ENCODE results near the gene PALLD. TPM values are rescaled to one million over a fixed set of nuclear protein-coding genes. Genes with fewer than 3 reads are reported as not detected.
"Not testable (repeated sequence)": the region's sequence is repeated elsewhere in the genome, so short reads cannot be mapped to it uniquely, and the experiment has no call there.

Gene PALLD
- total RNA-seq, 2 donors from 2014 or later: 2.8 to 30.1 TPM

DNA sequence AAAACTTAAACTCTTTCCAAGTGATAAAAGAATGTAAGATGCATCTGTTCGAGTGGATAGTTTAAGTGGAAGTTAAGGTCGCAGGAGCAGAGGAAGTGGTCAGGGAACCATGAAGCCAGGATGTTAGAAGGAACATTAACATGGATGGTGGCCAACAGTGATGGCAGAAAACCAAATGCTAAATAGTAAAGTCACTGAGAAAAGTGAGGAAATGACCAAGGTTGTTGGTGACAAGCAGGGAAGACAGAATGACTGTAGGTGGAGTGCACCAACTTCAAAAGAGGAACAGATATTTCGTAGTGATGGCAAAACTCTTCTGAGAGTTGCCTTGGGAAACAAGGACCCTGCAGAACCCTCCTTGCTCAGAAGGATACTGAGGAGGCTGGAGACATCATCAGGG lies 226.2 kb downstream of the PALLD start:
- ATAC-seq: peak in 1 of 2 donors; percentile 28
- Mint-ChIP-seq H3K36me3 (no peaks in the 10 kb centered on the region), H3K9me3 (peaks cover 9 to 12% of the 10 kb centered on the region in 2 donors), H3K27ac (no peak overlapping the region)
- DNase-seq (ENCODE audit: low spot score in 2 of 2): no peak

DNA sequence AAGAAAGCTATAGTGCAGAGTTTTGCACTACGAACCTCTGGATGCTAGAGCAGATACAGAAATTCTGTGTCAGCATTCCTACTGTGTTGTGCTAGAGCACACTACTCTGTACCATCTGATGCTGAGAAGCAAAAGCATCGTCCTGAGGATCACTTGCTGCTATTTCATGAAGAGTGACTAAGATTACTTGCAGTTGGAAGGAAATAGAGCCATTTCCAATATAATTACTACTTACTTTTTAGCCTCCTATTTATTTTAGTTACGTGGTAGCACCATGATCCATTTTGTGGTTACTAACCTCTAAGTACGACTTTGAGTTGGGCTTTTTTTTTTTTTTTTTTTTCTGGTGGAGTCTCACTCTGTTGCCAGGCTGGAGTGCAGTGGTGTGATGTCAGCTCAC lies 226.7 kb downstream of the PALLD start:
- peak in 1 of 2 donors; percentile 44 for ATAC-seq
- Mint-ChIP-seq H3K9me3 (peaks cover 9 to 12% of the 10 kb centered on the region in 2 donors), H3K27ac (no peak overlapping the region), H3K36me3 (no peaks in the 10 kb centered on the region)
- no peak for DNase-seq (ENCODE audit: low spot score in 2 of 2)

DNA sequence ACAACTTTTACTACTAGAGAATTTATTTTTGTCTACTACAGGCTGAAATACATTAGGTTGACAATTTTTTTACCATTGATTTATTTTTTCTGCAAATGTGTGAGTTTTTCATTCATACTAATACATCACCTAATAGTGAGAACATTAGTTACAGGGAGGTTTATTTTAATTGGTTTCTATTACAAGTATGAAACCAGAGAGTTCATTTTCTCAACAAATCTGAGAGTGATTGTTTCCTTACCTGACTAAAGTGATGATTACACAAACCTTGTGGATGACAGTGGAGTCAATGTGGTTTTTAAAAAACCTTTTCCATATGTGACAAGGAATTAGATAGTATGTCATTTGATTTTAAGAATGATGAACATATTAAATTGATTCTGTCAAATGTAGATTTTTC lies 227.4 kb downstream of the PALLD start:
- Mint-ChIP-seq H3K27ac (no peak overlapping the region), H3K36me3 (no peaks in the 10 kb centered on the region), H3K9me3 (peaks cover 9 to 12% of the 10 kb centered on the region in 2 donors)
- ATAC-seq (peak in 1 of 2 donors; percentile 44), DNase-seq (ENCODE audit: low spot score in 2 of 2) (no peak)

GRCh38 chr4:168724686-168725411 lies 228.0 kb downstream of the PALLD start:
- DNase-seq (ENCODE audit: low spot score in 2 of 2) (no peak), ATAC-seq (peak in 1 of 2 donors; percentile 82)
- Mint-ChIP-seq H3K36me3 (no peaks in the 10 kb centered on the region), H3K9me3 (peaks cover 9% of the 10 kb centered on the region in 2 donors), H3K27ac (no peak overlapping the region)

DNA sequence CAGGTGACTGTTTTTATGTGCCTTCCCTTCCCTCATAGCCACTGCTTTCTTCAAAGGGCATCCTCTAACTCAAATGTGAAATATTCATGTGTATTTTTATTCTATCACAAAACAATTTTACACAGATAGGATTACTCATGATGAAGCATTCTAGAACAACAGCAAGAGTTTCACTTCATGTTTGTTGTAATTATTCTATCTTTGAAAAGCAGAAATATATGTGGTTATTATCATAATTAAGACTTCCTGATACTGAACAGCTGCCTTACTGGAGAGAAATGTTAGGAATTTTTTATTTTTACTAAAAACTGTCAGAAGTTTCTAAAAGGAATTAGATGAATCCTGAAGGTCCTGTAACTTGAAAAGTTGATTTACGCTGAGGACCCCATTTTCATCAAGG lies 229.1 kb downstream of the PALLD start:
- Mint-ChIP-seq H3K9me3 (peaks cover 8 to 9% of the 10 kb centered on the region in 2 donors), H3K27ac (no peak overlapping the region), H3K36me3 (no peaks in the 10 kb centered on the region)
- DNase-seq (ENCODE audit: low spot score in 2 of 2) (no peak), ATAC-seq (no peak)

DNA sequence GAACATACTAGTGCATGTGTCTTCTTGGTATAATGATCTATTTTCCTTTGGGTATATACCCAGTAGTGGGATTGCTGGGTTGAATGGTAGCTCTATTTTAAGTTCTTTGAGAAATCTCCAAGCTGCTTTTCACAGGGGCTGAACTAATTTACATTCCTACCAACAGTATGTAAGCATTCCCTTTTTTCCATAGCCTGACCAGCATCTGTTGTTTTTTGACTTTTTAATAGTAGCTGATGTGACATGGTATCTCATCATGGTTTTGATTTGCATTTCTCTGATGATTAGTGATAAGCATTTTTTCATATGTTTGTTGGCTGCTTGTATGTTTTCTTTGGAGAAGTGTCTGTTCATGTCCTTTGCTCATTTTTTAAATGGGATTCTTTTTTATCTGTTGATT lies 230.3 kb downstream of the PALLD start:
- not testable (repeated sequence) for H3K9me3 Mint-ChIP-seq; ATAC-seq; H3K27ac Mint-ChIP-seq; DNase-seq (ENCODE audit: low spot score in 2 of 2); H3K36me3 Mint-ChIP-seq

DNA sequence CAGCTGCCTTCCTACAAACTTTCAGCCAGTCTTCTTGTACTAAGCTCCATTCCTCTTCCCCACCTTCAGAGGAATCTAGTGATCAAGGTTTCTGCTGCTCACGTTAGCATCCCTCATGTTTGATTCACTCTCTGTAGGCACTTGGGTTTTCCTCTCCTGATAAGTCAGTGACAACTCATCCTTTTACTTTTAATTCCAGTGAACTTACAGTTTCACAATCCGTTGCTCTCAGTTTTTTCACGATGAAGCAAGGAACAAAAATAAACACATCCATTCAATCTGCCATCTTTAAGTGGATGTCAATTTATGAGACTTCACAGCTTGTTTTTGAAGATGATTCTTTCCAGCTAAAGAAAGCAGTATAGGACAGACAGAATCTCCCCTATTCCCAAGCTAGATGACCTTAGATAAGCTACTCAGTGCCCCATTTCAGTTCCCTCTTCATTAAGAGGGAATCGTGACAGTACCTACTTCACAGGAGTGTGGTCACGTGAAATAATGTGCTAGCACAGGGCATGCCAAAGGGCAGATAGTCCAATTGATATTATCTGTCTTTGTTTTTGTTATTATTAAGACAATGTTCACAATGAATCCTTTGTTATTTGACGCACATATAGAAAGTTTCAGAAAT lies 234.3 kb downstream of the PALLD start:
- DNase-seq (ENCODE audit: low spot score in 2 of 2) (no peak), ATAC-seq (no peak)
- Mint-ChIP-seq H3K36me3 (no peaks in the 10 kb centered on the region), H3K9me3 (no peaks in the 10 kb centered on the region), H3K27ac (no peak overlapping the region)

- no peak for DNase-seq (ENCODE audit: low spot score in 2 of 2)
- ATAC-seq: no peak
- Mint-ChIP-seq H3K27ac (no peak overlapping the region), H3K36me3 (no peaks in the 10 kb centered on the region), H3K9me3 (no peaks in the 10 kb centered on the region)
These were observed 235.0 kb downstream of the PALLD start for GRCh38 chr4:168731706-168732414.

DNA sequence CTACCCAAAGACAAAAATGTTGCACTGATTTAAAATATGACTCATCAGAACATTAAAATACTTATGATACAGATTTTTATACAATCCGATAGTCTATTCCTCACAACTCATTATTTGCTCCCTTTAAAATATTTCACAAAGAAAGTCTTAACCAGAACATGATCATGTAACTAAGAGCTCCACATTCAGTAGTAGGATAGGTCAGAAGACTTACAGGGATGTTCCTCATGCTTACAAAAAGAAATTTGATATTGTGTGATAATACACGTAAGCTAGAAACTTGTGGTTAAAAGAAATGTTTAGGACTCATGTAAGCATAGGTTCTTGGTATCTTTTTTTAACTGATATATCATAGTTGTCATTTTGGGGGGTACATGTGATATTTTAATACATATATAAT lies 235.9 kb downstream of the PALLD start:
- ATAC-seq (no peak), DNase-seq (ENCODE audit: low spot score in 2 of 2) (no peak)
- no peaks in the 10 kb centered on the region for H3K36me3 Mint-ChIP-seq
- H3K9me3 Mint-ChIP-seq: no peaks in the 10 kb centered on the region
- no peak overlapping the region for H3K27ac Mint-ChIP-seq

DNA sequence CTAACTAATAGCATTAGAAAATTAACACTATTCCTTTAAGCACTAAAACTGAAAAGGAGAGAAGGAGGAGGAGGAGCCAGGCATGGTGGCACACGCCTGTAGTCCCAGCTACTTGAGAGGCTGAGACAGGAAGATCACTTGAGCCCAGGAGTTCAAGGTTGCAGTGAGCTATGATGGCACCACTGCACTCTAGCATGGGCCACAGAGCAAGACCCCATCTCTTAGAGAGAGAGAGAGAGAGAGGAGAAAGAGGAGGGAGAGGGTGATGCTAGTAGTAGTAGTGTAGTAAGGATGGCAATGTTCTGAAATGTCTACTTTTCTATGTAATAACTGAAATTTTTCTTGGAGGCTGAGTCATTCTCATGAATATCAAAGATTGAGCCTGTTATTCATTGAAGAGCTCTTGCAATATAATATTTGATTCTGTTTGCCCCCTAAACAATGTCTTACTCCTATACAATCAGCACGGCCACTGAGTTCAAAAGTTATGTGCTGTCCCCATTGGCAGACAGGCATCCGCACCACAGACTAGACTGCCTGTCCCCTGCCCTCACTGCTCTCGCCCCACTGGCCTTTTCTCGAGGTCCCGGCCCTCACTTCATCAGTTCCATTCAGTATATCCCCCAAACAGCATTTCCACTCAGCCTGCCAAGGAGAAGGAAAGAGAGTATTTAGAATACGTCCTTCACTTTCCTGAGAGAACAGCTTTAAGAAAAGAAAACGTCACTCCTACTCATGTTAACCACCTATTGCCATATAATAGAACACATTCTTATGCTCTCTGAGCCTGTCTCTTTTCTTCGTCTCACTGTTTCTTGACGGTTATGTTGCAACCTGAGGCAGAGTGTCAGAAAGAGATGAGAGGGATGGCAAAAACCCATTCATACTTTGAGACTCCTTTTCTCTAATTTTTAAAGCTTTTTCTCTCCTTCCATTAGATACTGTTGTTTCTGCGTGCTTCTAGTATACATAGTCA lies 238.1 kb downstream of the PALLD start:
- Mint-ChIP-seq H3K36me3 (no peaks in the 10 kb centered on the region), H3K27ac (no peak overlapping the region), H3K9me3 (no peaks in the 10 kb centered on the region)
- no peak for DNase-seq (ENCODE audit: low spot score in 2 of 2)
- no peak for ATAC-seq

GRCh38 chr4:168735735-168736134 lies 238.9 kb downstream of the PALLD start:
- Mint-ChIP-seq H3K27ac (no peak overlapping the region), H3K36me3 (no peaks in the 10 kb centered on the region), H3K9me3 (no peaks in the 10 kb centered on the region)
- DNase-seq (ENCODE audit: low spot score in 2 of 2) (no peak), ATAC-seq (no peak)

DNA sequence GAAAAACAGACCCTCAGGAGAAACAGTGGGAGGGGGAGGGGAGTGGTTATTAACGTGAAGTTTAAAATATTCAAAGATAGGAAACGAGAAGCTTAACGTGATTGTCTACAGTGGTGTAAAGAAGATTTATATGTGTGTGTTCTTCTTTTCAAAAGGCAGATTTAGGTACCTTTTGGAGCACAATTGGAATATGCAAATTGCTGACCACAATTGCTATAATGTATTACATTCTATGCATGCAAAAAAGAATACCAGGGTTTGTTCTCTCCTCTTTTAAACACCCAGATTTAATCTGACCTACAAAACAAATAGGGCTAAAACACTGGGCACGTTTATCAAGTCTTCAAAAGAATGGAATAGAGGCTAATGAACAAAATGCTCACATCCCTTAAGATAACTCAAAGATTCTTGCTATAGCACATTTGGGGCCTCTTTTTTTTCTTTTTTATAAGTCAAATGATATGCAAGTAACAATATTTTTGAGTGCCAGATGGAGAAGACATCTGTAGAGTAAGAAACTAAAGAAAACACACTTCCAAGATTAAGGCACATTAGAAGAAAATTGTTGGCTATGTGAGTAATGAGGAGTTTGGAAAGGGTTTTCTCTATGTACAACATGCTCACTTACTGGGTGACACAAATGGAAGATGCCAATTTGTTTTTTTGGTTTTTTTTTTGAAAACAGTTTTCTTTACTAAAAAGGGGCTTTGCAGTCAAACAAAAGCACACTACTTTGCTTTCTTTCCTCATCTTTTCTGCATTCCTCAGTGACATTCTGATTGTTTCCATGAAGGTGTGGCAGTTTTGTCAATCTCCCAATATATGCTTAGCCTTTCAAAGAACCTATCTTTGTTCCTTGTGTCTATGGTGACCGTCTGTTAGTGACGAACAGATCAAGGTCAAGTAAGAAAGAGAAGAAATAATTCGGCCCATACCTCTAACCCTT lies 240.3 kb downstream of the PALLD start:
- DNase-seq (ENCODE audit: low spot score in 2 of 2): no peak
- ATAC-seq: no peak
- Mint-ChIP-seq H3K9me3 (no peaks in the 10 kb centered on the region), H3K36me3 (no peaks in the 10 kb centered on the region), H3K27ac (no peak overlapping the region)

GRCh38 chr4:168737806-168738172 lies 240.9 kb downstream of the PALLD start:
- no peaks in the 10 kb centered on the region for H3K36me3 Mint-ChIP-seq
- no peak for DNase-seq (ENCODE audit: low spot score in 2 of 2)
- no peak overlapping the region for H3K27ac Mint-ChIP-seq
- H3K9me3 Mint-ChIP-seq: no peaks in the 10 kb centered on the region
- ATAC-seq: no peak

- DNase-seq (ENCODE audit: low spot score in 2 of 2): no peak
- no peak for ATAC-seq
- no peak overlapping the region for H3K27ac Mint-ChIP-seq
- H3K36me3 Mint-ChIP-seq: no peaks in the 10 kb centered on the region
- no peaks in the 10 kb centered on the region for H3K9me3 Mint-ChIP-seq
These were observed 243.0 kb downstream of the PALLD start for GRCh38 chr4:168739886-168740285.

DNA sequence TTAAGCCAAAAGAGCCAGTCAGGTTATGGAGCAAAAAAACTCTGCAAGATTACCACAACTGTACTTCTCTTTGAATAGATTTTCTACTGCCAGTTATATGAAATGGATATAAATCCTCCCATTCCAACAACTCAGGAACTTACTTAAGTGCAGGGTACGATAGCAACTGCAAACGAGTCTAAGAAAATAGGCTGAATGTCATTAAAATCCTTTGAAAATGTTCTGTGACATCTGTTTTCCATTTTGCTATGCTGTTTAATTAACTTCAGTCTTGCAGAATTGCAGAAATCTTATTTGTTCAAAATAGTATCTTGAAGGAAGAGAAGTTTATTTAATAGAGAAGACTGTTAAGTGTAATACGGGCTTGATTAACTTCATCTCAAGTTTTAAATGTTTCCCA lies 243.8 kb downstream of the PALLD start:
- Mint-ChIP-seq H3K36me3 (no peaks in the 10 kb centered on the region), H3K27ac (no peak overlapping the region), H3K9me3 (no peaks in the 10 kb centered on the region)
- ATAC-seq (no peak), DNase-seq (ENCODE audit: low spot score in 2 of 2) (no peak)
